Karpas-422 (cell line): ENCODE data around the gene CRIP2. TPM values are rescaled to one million over a fixed set of nuclear protein-coding genes. Genes with fewer than 3 reads are reported as not detected.

Experiments used
- DNase-seq: peaks from one replicate; pipeline ENCODE4 v3.0.0-alpha.2; 2015
- H2AFZ ChIP-seq: fragments of 200-600 bp; sonication (generic); 2 replicates; pipeline ENCODE4 v1.6.1; 2014; ENCODE audit warnings: antibody characterized with exemption, low read length, mixed read lengths
- H3K27ac ChIP-seq: fragments of 200-600 bp; sonication (generic); 2 replicates; pipeline ENCODE4 v1.5.1; 2014; ENCODE audit warnings: mild to moderate bottlenecking, low read length, moderate library complexity
- H3K27me3 ChIP-seq: fragments of 200-600 bp; sonication (generic); 2 replicates; pipeline ENCODE4 v1.6.1; 2014; ENCODE audit warnings: low read length, mixed read lengths
- H3K36me3 ChIP-seq: fragments of 200-600 bp; sonication (generic); 2 replicates; pipeline ENCODE4 v1.6.1; 2014; ENCODE audit warnings: low read length, mixed read lengths; ENCODE audit not compliant: insufficient read depth
- H3K4me1 ChIP-seq: fragments of 200-600 bp; sonication (generic); 2 replicates; pipeline ENCODE4 v1.6.1; 2014; ENCODE audit warnings: mild to moderate bottlenecking, low read length, mixed read lengths
- H3K4me2 ChIP-seq: fragments of 200-600 bp; sonication (generic); 2 replicates; pipeline ENCODE4 v1.6.1; 2014; ENCODE audit warnings: low read length, low read depth, mild to moderate bottlenecking; ENCODE audit not compliant: poor library complexity, severe bottlenecking
- H3K4me3 ChIP-seq: fragments of 200-600 bp; sonication (generic); 2 replicates; pipeline ENCODE4 v1.5.1; 2014; ENCODE audit warnings: mild to moderate bottlenecking, antibody characterized with exemption, low read length, mixed read lengths
- H3K79me2 ChIP-seq: fragments of 200-600 bp; sonication (generic); 2 replicates; pipeline ENCODE4 v1.6.1; 2014; ENCODE audit warnings: mild to moderate bottlenecking, low read length, mixed read lengths
- H3K9ac ChIP-seq: fragments of 200-600 bp; sonication (generic); 2 replicates; pipeline ENCODE4 v1.6.0; 2014; ENCODE audit warnings: low read length
- H3K9me2 ChIP-seq: fragments of 200-600 bp; sonication (generic), shearing (Covaris generic); replicated peaks from 2 replicates; pipeline ENCODE4 v1.6.0; 2014; ENCODE audit warnings: mild to moderate bottlenecking, low read length, moderate library complexity; ENCODE audit not compliant: insufficient read depth
- H3K9me3 ChIP-seq: fragments of 300-700, 200-600 bp; sonication (generic); 2 replicates; pipeline ENCODE4 v1.6.1; 2014; ENCODE audit warnings: low read length, mixed read lengths
- H4K20me1 ChIP-seq: fragments of 200-600 bp; sonication (generic); 2 replicates; pipeline ENCODE4 v1.6.1; 2014; ENCODE audit warnings: mild to moderate bottlenecking, antibody characterized with exemption, low read length, low read depth; ENCODE audit not compliant: insufficient read depth
- total RNA-seq: library from RNA; depleted of rRNA; stranded (reverse); fragments of >200 nt; shearing (Covaris generic); gene quantifications from 2 replicates; pipeline ENCODE4 v1.2.3, GENCODE V29; 2014; ENCODE audit warnings: low replicate concordance

The CRIP2 gene
- total RNA-seq, 1 experiment from 2014 or later: 0.45 TPM

DNA sequence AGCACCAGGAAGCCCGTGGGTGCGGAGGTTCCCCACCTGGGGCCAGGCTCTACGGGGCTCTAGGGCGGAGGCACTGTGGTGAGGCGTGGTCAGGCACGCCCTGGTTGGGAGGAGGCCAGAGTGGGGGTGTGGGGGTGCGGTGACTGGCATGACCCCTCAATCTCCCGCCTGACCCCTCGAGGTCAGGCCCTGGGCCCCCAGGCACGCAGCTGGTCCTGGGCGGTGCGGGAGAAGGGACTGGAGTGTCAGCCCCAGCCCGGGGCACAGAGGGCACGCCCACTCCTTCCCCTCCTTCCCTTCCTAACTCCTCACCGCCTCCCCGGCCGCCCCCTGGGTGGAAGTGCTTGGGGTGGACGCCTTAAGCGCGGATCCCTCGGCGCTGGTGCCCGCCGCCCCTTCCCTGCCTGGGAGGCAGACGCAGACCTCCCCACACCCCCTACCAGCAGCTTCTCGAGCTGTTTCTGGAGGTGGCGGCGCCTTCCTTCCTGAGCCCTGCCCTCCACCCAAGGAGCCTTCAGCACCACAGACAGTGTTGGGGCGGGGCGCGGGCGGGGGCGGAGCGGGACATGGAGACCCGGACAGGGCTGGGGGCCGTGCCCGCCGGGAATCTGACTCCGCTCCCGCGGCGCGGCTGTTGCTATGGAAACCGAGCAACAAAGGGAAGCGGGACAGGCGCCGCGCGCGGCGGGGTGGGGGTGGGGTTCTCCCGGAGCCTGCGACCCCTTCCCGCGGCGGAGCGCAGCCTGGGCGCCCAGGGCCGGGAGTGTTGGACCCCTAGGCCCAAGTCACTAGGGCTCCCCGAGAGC lies 741 bp upstream of the CRIP2 start:
- no peaks in the 10 kb centered on the region for H3K9me3 ChIP-seq
- no peaks in the 10 kb centered on the region for H3K9me2 ChIP-seq
- no peaks in the 10 kb centered on the region for H3K36me3 ChIP-seq
- no peaks in the 10 kb centered on the region for H3K27me3 ChIP-seq
- H2AFZ ChIP-seq: no peak overlapping the region
- no peak overlapping the region for H3K27ac ChIP-seq
- peak; percentile 91 for DNase-seq
- H3K9ac ChIP-seq: peak overlapping the region; percentile 59
- peak overlapping the region; percentile 73 for H3K4me2 ChIP-seq
- H3K79me2 ChIP-seq: no peaks in the 10 kb centered on the region
- H3K4me3 ChIP-seq: peak overlapping the region; percentile 76
- H4K20me1 ChIP-seq: peaks cover 21% of the 10 kb centered on the region; the same call in 1 of the 2 replicates
- peaks cover 58% of the 10 kb centered on the region for H3K4me1 ChIP-seq

DNA sequence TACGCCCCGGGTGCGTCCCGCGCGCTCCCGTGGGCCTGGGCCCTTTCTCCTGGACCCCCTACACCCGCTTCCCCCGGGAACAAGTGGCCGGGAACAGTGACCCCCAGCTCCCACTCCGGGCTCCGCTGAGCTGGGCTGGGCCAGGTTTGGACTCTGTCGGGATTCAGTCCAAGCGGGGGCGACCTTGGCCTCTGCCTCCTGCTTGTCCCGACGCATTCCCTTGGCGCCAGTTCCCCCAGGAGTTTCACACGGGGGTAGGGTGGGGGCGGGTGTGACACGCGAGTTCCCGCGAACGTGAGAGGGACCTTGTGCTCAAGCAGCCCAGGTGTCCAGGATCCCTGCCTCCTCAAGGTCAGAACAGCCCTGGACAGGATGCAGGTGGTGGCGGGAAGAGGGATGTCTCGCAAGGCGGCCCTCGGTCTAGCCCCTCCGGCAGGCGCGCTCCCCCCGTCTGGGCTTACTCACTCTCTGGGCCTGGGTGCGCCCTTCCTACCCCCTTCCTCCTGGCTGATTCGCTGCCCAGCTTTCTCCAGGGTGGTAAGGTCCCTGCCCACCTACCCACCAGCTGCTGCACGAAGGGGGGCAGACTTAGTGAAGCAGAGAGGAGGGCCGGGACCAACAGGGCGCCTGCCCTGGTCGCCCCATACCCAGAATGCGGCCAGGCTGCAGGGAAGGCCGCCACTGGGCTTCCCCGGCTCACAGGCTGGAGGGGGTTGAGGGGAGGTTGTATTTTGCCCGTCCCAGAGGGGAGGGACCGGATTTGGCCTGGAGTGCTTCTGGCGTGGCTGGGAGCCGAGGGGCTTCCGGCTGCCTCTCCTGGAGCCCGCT lies 862 bp downstream of the CRIP2 start:
- Histone ChIP-seq H3K9ac (no peak overlapping the region), H3K27ac (no peak overlapping the region), H3K4me1 (peaks cover 42% of the 10 kb centered on the region), H3K4me3 (peak overlapping the region; percentile 67; the same call in 1 of the 2 replicates), H3K4me2 (peak overlapping the region; percentile 95), H2AFZ (no peak overlapping the region), H3K9me3 (no peaks in the 10 kb centered on the region), H3K27me3 (no peaks in the 10 kb centered on the region), H3K9me2 (no peaks in the 10 kb centered on the region), H4K20me1 (peaks cover 21% of the 10 kb centered on the region; the same call in 1 of the 2 replicates), H3K79me2 (no peaks in the 10 kb centered on the region), H3K36me3 (no peaks in the 10 kb centered on the region)
- no peak for DNase-seq

DNA sequence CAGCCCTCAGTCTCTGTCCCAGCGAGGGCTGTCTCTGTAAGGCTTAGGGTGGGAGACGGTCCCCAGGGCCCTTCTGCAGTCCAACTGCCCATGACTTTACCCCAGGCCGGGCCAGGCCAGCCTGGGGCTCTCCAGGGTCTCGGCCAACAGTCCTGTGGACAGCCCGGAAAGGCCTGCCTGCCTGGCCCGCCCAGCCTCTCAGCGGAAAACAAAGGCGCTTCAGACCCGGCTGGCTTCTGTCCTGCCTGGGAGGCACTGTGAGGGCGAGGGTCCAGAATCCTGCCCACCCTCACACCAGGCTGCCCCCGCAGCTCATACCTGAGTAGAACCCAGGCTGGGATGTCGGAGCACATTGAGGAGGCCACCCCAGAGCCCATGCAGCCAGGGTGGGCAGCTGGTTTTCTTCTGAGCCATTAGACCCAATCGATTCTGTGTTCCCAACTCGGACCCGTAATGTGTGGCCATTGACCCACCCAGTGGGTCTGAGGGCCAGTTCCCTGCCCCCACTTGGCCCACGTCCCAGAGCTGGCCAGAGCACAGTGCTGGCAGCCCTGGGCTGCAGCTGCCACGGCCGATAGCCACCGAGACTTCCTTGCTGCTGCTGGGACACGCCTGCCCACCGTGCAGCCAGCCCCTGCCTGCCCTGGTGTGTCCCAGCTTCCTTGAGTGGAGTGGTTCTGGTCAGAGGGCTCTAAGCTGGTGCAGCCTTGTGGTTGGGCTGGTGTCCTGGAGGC lies 1.6 kb downstream of the CRIP2 start:
- Histone ChIP-seq H3K4me2 (no peak overlapping the region), H3K9me2 (no peaks in the 10 kb centered on the region), H2AFZ (no peak overlapping the region), H3K9me3 (no peaks in the 10 kb centered on the region), H3K27me3 (no peaks in the 10 kb centered on the region), H3K79me2 (no peaks in the 10 kb centered on the region), H4K20me1 (peaks cover 16% of the 10 kb centered on the region; the same call in 1 of the 2 replicates), H3K9ac (no peak overlapping the region), H3K27ac (no peak overlapping the region), H3K36me3 (no peaks in the 10 kb centered on the region), H3K4me3 (no peak overlapping the region), H3K4me1 (peaks cover 41% of the 10 kb centered on the region)
- no peak for DNase-seq

DNA sequence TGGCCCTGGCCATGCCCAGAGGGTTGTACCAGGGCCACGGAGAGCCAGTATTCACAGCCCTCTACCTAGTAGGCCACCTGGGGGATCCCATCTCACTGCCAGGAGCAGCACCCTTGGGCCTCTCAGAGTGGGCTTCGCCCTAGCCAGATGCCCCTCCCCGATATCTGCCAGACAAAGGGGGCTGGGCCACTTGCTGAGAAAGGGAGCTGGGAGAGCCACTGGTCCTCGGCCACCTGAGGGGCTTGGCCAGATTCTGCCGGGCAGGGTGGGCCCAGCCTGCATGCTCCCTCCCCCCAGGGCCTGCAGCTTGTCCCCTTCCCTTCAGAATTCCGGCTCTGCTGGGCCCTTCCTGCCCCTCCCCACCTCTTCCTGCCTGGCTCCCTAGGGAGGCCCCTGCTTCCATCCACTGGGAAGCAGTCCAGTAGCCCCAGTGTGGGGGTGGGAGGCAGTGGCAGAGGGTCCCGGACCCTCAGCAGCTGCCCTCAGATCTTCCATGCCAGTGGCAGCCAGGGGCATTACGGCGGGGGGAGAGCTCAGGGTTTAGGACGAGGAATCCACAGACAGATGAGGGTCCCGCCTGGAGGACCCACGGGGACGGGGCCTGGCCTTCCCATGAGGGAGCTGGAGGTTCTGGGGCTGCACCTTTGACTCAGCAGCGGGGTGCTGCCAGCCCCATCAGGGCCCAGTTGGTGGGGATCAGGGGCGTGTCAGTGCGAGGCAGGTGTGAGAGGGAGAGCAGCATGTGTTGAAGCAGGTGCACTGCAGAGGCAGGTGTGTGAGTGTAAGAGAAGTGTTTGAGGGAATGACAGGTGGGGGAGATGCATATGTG lies 2.4 kb downstream of the CRIP2 start:
- Histone ChIP-seq H4K20me1 (peaks cover 13% of the 10 kb centered on the region; the same call in 1 of the 2 replicates), H3K27me3 (no peaks in the 10 kb centered on the region), H2AFZ (no peak overlapping the region), H3K9ac (no peak overlapping the region), H3K4me1 (peaks cover 42% of the 10 kb centered on the region), H3K4me2 (no peak overlapping the region), H3K9me2 (no peaks in the 10 kb centered on the region), H3K9me3 (no peaks in the 10 kb centered on the region), H3K4me3 (no peak overlapping the region), H3K36me3 (no peaks in the 10 kb centered on the region), H3K27ac (no peak overlapping the region), H3K79me2 (no peaks in the 10 kb centered on the region)
- no peak for DNase-seq

DNA sequence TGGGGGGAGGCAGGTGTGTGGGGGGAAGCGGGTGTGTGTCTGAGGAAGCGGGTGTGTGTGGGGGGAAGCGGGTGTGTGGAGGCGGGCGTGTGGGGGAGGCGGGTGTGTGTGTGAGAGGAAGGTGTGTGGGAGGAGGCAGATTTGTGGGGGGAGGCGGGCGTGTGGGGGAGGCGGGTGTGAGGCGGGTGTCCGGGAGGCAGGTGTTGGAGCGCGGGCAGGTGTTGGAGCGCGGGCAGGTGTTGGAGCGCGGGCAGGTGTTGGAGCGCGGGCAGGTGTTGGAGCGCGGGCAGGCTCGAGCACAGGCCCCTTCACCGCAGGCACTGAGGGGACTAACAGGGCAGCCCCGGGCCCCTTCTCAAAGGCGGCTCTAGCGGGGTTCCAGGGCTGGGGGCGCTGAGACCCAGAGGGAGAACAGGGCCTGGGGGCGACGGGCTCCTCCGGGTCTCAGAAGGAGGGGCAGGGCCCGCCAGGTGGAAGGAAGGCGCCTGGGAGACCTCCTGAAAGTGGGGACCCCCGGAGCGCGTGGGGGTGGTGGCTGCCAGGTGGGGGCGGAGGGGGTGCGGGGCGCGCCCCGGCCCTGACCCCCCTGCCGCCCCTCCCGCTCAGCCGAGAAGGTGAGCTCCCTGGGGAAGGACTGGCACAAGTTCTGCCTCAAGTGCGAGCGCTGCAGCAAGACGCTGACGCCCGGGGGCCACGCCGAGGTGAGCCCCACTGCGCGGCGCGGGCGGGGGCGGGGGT lies 3.2 kb downstream of the CRIP2 start:
- no peak overlapping the region for H3K9ac ChIP-seq
- no peak overlapping the region for H3K4me2 ChIP-seq
- no peak overlapping the region for H2AFZ ChIP-seq
- H3K9me3 ChIP-seq: no peaks in the 10 kb centered on the region
- H4K20me1 ChIP-seq: peaks cover 16% of the 10 kb centered on the region; the same call in 1 of the 2 replicates
- no peak for DNase-seq
- H3K27ac ChIP-seq: no peak overlapping the region
- no peak overlapping the region for H3K4me3 ChIP-seq
- no peaks in the 10 kb centered on the region for H3K36me3 ChIP-seq
- H3K9me2 ChIP-seq: no peaks in the 10 kb centered on the region
- H3K27me3 ChIP-seq: no peaks in the 10 kb centered on the region
- no peaks in the 10 kb centered on the region for H3K79me2 ChIP-seq
- peaks cover 42% of the 10 kb centered on the region for H3K4me1 ChIP-seq

DNA sequence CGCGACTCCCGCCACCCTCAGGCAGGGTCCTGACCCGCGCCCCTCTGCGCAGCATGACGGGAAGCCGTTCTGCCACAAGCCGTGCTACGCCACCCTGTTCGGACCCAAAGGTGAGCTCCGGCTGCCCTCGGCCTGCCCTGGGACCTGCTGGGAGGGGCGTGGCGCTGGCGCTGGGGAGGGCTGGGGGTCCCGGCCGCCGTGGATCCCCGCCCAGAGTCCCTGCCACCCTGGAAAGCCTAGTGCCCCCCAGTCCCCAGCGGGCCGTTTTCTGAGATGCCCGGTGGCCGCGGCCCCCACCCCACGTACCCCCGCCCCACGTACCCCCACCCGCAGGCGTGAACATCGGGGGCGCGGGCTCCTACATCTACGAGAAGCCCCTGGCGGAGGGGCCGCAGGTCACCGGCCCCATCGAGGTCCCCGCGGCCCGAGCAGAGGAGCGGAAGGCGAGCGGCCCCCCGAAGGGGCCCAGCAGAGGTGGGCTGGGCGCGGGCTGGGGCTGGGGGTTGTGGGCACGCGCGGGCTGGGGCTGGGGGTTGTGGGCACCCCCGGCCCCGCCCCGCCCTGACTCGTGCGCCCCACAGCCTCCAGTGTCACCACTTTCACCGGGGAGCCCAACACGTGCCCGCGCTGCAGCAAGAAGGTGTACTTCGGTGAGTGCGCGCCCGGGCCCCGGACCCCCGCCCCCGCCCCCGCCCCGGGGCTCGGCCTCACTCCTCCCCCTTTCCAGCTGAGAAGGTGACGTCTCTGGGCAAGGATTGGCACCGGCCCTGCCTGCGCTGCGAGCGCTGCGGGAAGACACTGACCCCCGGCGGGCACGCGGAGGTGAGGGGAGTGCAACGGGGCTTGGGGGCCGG lies 4.0 kb downstream of the CRIP2 start:
- Histone ChIP-seq H3K4me1 (peaks cover 35% of the 10 kb centered on the region), H3K79me2 (no peaks in the 10 kb centered on the region), H3K27me3 (no peaks in the 10 kb centered on the region), H3K36me3 (no peaks in the 10 kb centered on the region), H3K4me3 (no peak overlapping the region), H3K27ac (no peak overlapping the region), H3K4me2 (no peak overlapping the region), H3K9me3 (no peaks in the 10 kb centered on the region), H3K9ac (no peak overlapping the region), H3K9me2 (no peaks in the 10 kb centered on the region), H4K20me1 (peaks cover 16% of the 10 kb centered on the region; the same call in 1 of the 2 replicates), H2AFZ (no peak overlapping the region)
- DNase-seq: no peak
